HEK293 (cell line): Measurements from ENCODE around the gene PRDM5.

Experiments used
- CTCF ChIA-PET: fragments of 350-600 bp; formaldehyde crosslinking; extraction: SDS; loops from one replicate; lab custom pipeline; 2021; ENCODE audit warnings: antibody characterized with exemption; lab: Yijun Ruan, JAX
- POLR2A ChIA-PET: fragments of 300-600 bp; formaldehyde crosslinking; extraction: SDS; loops from one replicate; lab custom pipeline; 2020; ENCODE audit warnings: antibody characterized with exemption, inconsistent platforms; lab: Yijun Ruan, JAX
- H3K27ac ChIP-seq: fragments of 200-500 bp; sonication (Bioruptor generic); 2 replicates; pipeline ENCODE4 v1.5.1; 2014; ENCODE audit warnings: low read depth, low read length, control low read depth, inconsistent platforms; ENCODE audit errors: extremely low read depth
- H3K36me3 ChIP-seq, 2 experiments: fragments of 200-500 bp in 1 of 2; sonication (Bioruptor generic) in 1 of 2; 1 replicate in 1 of 2; 2 replicates in 1 of 2; pipeline ENCODE4 v1.5.1; 2014 to 2017; ENCODE audit warnings: inconsistent platforms in 2 of 2, low read length in 2 of 2; ENCODE audit not compliant: control insufficient read depth in 2 of 2, insufficient read depth in 1 of 2
- H3K4me1 ChIP-seq: fragments of 200-500 bp; sonication (Bioruptor generic); 2 replicates; pipeline ENCODE4 v1.5.1; 2014; ENCODE audit warnings: mild to moderate bottlenecking, low read length, inconsistent platforms; ENCODE audit not compliant: control insufficient read depth, insufficient read depth
- H3K4me3 ChIP-seq: 2 replicates; pipeline ENCODE4 v1.5.1; 2011; ENCODE audit warnings: low read depth, mild to moderate bottlenecking, control low read depth, low read length, moderate library complexity
- H3K9me3 ChIP-seq: fragments of 200-500 bp; sonication (Bioruptor generic); 2 replicates; pipeline ENCODE4 v1.5.1; 2014; ENCODE audit warnings: low read depth, low read length, inconsistent platforms; ENCODE audit not compliant: control insufficient read depth, insufficient read depth
- GLI2 ChIP-seq: fragments of 450-650 bp; formaldehyde crosslinking; IDR thresholded peaks from 2 replicates; pipeline ENCODE4; 2017; ENCODE audit warnings: missing biosample characterization, missing genetic modification characterization, low read depth, borderline replicate concordance
- GLI4 ChIP-seq: fragments of 450-650 bp; formaldehyde crosslinking; IDR thresholded peaks from 2 replicates; pipeline ENCODE4 v1.5.1; 2016; ENCODE audit warnings: missing biosample characterization, missing genetic modification characterization
- GLIS2 ChIP-seq: fragments of 450-650 bp; formaldehyde crosslinking; IDR thresholded peaks from 2 replicates; pipeline ENCODE4 v1.5.1; 2016; ENCODE audit warnings: missing biosample characterization, missing genetic modification characterization
- HOXC10 ChIP-seq: sonication (generic); formaldehyde crosslinking; IDR thresholded peaks from 2 replicates; pipeline ENCODE4 v1.8.1; 2023; ENCODE audit warnings: mild to moderate bottlenecking, missing genetic modification reagents
- RBAK ChIP-seq: fragments of 450-650 bp; formaldehyde crosslinking; IDR thresholded peaks from 2 replicates; pipeline ENCODE4 v1.5.1; 2016; ENCODE audit warnings: missing biosample characterization, missing genetic modification characterization
- SCRT1 ChIP-seq: fragments of 450-650 bp; formaldehyde crosslinking; IDR thresholded peaks from 2 replicates; pipeline ENCODE4 v1.5.1; 2016; ENCODE audit warnings: missing biosample characterization, missing genetic modification characterization, borderline replicate concordance
- TCF7L2 ChIP-seq: IDR thresholded peaks from 2 replicates; pipeline ENCODE4 v1.6.1; 2011; ENCODE audit warnings: low read depth, mild to moderate bottlenecking, inconsistent platforms, low read length, moderate library complexity, borderline replicate concordance
- YY1 ChIP-seq: fragments of 450-650 bp; formaldehyde crosslinking; IDR thresholded peaks from 2 replicates; pipeline ENCODE4 v1.5.1; 2018; ENCODE audit warnings: missing biosample characterization, missing genetic modification characterization
- ZBTB7A ChIP-seq: fragments of 450-650 bp; formaldehyde crosslinking; IDR thresholded peaks from 2 replicates; pipeline ENCODE4 v1.5.1; 2016; ENCODE audit warnings: low read depth, missing biosample characterization, missing genetic modification characterization
- ZNF114 ChIP-seq: fragments of 450-650 bp; formaldehyde crosslinking; IDR thresholded peaks from 2 replicates; pipeline ENCODE4 v1.5.0; 2017; ENCODE audit warnings: missing biosample characterization, missing genetic modification characterization
- ZNF132 ChIP-seq: fragments of 450-650 bp; formaldehyde crosslinking; IDR thresholded peaks from 2 replicates; pipeline ENCODE4 v1.5.1; 2017; ENCODE audit warnings: missing biosample characterization, missing genetic modification characterization, borderline replicate concordance
- ZNF169 ChIP-seq: fragments of 450-650 bp; formaldehyde crosslinking; IDR thresholded peaks from 2 replicates; pipeline ENCODE4 v1.5.1; 2016; ENCODE audit warnings: missing biosample characterization, missing genetic modification characterization
- ZNF274 ChIP-seq, 2 experiments: fragments of 200-500 bp in 1 of 2; fragments of 450-650 bp in 1 of 2; sonication (Bioruptor generic) in 1 of 2; formaldehyde crosslinking in 1 of 2; IDR thresholded peaks; 2 replicates each; pipeline versions ENCODE4 v1.5.1 to v1.6.1; 2014 to 2016; ENCODE audit warnings: borderline replicate concordance in 1 of 2, inconsistent platforms in 1 of 2, low read length in 1 of 2, missing biosample characterization in 1 of 2, missing genetic modification characterization in 1 of 2
- ZNF530 ChIP-seq: fragments of 450-650 bp; formaldehyde crosslinking; IDR thresholded peaks from 2 replicates; pipeline ENCODE4 v1.5.1; 2016; ENCODE audit warnings: low read depth, missing biosample characterization, missing genetic modification characterization
- ZNF555 ChIP-seq: fragments of 450-650 bp; formaldehyde crosslinking; conservative IDR thresholded peaks from 2 replicates; pipeline ENCODE4 v1.5.1; 2017; ENCODE audit warnings: missing biosample characterization, mild to moderate bottlenecking, missing genetic modification characterization, inconsistent platforms
- ZNF558 ChIP-seq: fragments of 450-650 bp; formaldehyde crosslinking; IDR thresholded peaks from 2 replicates; pipeline ENCODE4 v1.5.1; 2016; ENCODE audit warnings: missing biosample characterization, missing genetic modification characterization
- ZNF664 ChIP-seq: fragments of 450-650 bp; formaldehyde crosslinking; IDR thresholded peaks from 2 replicates; pipeline ENCODE4 v1.5.1; 2016; ENCODE audit warnings: missing biosample characterization, missing genetic modification characterization
- ZNF777 ChIP-seq: fragments of 450-650 bp; formaldehyde crosslinking; IDR thresholded peaks from 2 replicates; pipeline ENCODE4 v1.5.1; 2017; ENCODE audit warnings: missing biosample characterization, missing genetic modification characterization, borderline replicate concordance
- ZNF791 ChIP-seq: fragments of 450-650 bp; formaldehyde crosslinking; IDR thresholded peaks from 2 replicates; pipeline ENCODE4 v1.5.1; 2016; ENCODE audit warnings: missing biosample characterization, missing genetic modification characterization
- TF ChIP-seq, protein P1 (sequence below): fragments of 450-650 bp; formaldehyde crosslinking; IDR thresholded peaks from 2 replicates; pipeline ENCODE4 v1.5.1; 2016; ENCODE audit warnings: missing biosample characterization, missing genetic modification characterization
- TF ChIP-seq, protein P2 (sequence below): fragments of 450-650 bp; formaldehyde crosslinking; IDR thresholded peaks from 2 replicates; pipeline ENCODE4 v1.5.1; 2016; ENCODE audit warnings: missing biosample characterization, missing genetic modification characterization
- TF ChIP-seq, protein P3 (sequence below): fragments of 450-650 bp; formaldehyde crosslinking; IDR thresholded peaks from 2 replicates; pipeline ENCODE4 v1.5.0; 2017; ENCODE audit warnings: missing biosample characterization, missing genetic modification characterization, borderline replicate concordance
- TF ChIP-seq, protein P4 (sequence below): fragments of 450-650 bp; formaldehyde crosslinking; IDR thresholded peaks from 2 replicates; pipeline ENCODE4 v1.5.1; 2016; ENCODE audit warnings: missing biosample characterization, missing genetic modification characterization

The PRDM5 gene

DNA sequence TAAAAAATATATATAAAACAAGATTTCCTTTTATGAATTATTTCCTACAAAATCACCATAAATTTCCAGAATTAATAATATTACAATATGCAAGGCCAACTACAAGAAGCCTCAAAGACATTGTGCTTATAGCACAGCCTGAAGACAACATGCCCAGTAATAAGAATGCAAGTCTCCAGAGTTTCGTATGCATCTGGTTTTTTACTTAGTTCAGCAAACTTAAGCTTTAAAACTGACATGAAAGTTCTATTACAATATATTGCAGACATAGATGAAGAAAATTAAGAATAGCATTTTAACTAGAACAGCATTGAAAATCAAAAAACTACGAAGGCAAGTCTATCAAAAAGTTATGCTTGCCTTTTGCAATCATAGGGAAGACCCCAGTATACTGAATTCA lies 107.6 kb downstream of the PRDM5 start (continued):
- TF ChIP-seq, protein P1, sequence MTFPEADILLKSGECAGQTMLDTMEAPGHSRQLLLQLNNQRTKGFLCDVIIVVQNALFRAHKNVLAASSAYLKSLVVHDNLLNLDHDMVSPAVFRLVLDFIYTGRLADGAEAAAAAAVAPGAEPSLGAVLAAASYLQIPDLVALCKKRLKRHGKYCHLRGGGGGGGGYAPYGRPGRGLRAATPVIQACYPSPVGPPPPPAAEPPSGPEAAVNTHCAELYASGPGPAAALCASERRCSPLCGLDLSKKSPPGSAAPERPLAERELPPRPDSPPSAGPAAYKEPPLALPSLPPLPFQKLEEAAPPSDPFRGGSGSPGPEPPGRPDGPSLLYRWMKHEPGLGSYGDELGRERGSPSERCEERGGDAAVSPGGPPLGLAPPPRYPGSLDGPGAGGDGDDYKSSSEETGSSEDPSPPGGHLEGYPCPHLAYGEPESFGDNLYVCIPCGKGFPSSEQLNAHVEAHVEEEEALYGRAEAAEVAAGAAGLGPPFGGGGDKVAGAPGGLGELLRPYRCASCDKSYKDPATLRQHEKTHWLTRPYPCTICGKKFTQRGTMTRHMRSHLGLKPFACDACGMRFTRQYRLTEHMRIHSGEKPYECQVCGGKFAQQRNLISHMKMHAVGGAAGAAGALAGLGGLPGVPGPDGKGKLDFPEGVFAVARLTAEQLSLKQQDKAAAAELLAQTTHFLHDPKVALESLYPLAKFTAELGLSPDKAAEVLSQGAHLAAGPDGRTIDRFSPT (tag by site-specific recombination), result no peak
- no peak for TF ChIP-seq ZNF169
- no peak for TF ChIP-seq ZNF274 (IDR thresholded peaks at IDR 0.05; ENCODE audit: low read length)
- TF ChIP-seq ZNF274 (tag by site-specific recombination; IDR thresholded peaks at IDR 0.05; ENCODE audit: borderline replicate concordance), result no peak
- TF ChIP-seq TCF7L2, result no peak
- no peak for TF ChIP-seq GLIS2 (tag by site-specific recombination)
- no peak for TF ChIP-seq ZNF132
- no peak for TF ChIP-seq YY1 (tag by site-specific recombination)
- TF ChIP-seq, all 188 proteins: peak for 0

DNA sequence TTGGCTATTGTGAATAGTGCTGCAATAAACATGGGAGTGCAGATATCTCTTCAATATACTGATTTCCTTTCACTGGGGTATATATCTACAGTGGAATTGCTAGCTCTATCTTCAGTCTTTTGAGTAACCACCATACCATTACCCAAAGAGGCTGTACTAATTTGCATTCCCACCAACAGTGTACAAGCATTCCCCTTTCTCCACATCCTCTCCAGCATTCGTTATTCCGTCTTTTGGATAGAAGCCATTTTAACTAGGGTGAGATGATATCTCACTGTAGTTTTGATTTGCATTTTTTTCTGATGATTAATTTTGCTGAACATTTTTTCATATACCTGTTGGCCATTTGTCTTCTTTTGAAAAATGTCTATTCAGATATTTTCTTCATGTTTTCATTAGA lies 110.3 kb downstream of the PRDM5 start:
- no peaks in the 10 kb centered on the region for H3K9me3 ChIP-seq
- TF ChIP-seq, protein P2, sequence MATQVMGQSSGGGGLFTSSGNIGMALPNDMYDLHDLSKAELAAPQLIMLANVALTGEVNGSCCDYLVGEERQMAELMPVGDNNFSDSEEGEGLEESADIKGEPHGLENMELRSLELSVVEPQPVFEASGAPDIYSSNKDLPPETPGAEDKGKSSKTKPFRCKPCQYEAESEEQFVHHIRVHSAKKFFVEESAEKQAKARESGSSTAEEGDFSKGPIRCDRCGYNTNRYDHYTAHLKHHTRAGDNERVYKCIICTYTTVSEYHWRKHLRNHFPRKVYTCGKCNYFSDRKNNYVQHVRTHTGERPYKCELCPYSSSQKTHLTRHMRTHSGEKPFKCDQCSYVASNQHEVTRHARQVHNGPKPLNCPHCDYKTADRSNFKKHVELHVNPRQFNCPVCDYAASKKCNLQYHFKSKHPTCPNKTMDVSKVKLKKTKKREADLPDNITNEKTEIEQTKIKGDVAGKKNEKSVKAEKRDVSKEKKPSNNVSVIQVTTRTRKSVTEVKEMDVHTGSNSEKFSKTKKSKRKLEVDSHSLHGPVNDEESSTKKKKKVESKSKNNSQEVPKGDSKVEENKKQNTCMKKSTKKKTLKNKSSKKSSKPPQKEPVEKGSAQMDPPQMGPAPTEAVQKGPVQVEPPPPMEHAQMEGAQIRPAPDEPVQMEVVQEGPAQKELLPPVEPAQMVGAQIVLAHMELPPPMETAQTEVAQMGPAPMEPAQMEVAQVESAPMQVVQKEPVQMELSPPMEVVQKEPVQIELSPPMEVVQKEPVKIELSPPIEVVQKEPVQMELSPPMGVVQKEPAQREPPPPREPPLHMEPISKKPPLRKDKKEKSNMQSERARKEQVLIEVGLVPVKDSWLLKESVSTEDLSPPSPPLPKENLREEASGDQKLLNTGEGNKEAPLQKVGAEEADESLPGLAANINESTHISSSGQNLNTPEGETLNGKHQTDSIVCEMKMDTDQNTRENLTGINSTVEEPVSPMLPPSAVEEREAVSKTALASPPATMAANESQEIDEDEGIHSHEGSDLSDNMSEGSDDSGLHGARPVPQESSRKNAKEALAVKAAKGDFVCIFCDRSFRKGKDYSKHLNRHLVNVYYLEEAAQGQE (tag by site-specific recombination), result no peak
- TF ChIP-seq TCF7L2 (no peak), ZNF530 (tag by site-specific recombination) (no peak), ZNF114 (tag by site-specific recombination) (no peak), ZNF777 (tag by site-specific recombination) (no peak), ZNF791 (tag by site-specific recombination) (no peak), ZNF555 (tag by site-specific recombination) (no peak), HOXC10 (CRISPR knock-in tag) (no peak), GLI2 (tag by site-specific recombination) (no peak), SCRT1 (tag by site-specific recombination) (no peak), GLI4 (tag by site-specific recombination) (no peak), ZNF558 (tag by site-specific recombination) (no peak), ZBTB7A (no peak), GLIS2 (tag by site-specific recombination) (no peak)
- TF ChIP-seq, all 188 proteins: peak for 0
- Histone ChIP-seq H3K36me3 (no peaks in the 10 kb centered on the region), H3K27ac (no peak overlapping the region), H3K4me1 (no peaks in the 10 kb centered on the region), H3K4me3 (no peak overlapping the region)
- ChIA-PET POLR2A (no interaction called here), CTCF (no interaction called here)

DNA sequence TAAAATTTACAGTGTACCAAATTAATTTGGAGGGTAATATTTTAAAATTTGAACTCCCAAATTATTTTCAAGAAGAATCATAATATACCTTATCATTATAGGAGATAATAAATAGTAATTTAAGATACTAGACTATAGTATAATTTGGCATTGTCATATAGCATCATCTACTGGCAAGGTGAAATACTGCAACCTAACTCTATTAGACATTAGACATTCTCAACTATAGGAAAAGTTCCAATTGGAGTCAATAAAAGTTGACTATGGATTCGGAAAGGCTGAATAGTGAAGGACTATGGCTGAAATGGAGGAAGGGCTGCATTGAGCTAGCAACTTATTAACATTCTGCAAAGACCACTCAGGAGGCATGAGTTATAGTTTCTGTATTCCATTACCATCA lies 113.0 kb downstream of the PRDM5 start:
- ChIA-PET POLR2A (no interaction called here), CTCF (interaction anchor here (0.5 kb wide), 1 partner anchor 96 kb away, joined by 3 read pairs; no protein-coding TSS in a partner anchor)
- no peaks in the 10 kb centered on the region for H3K9me3 ChIP-seq
- H3K27ac ChIP-seq, result no peak overlapping the region
- H3K36me3 ChIP-seq, result no peaks in the 10 kb centered on the region
- H3K4me3 ChIP-seq, result no peak overlapping the region
- TF ChIP-seq, protein P3, sequence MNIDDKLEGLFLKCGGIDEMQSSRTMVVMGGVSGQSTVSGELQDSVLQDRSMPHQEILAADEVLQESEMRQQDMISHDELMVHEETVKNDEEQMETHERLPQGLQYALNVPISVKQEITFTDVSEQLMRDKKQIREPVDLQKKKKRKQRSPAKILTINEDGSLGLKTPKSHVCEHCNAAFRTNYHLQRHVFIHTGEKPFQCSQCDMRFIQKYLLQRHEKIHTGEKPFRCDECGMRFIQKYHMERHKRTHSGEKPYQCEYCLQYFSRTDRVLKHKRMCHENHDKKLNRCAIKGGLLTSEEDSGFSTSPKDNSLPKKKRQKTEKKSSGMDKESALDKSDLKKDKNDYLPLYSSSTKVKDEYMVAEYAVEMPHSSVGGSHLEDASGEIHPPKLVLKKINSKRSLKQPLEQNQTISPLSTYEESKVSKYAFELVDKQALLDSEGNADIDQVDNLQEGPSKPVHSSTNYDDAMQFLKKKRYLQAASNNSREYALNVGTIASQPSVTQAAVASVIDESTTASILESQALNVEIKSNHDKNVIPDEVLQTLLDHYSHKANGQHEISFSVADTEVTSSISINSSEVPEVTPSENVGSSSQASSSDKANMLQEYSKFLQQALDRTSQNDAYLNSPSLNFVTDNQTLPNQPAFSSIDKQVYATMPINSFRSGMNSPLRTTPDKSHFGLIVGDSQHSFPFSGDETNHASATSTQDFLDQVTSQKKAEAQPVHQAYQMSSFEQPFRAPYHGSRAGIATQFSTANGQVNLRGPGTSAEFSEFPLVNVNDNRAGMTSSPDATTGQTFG (tag by site-specific recombination), result no peak
- no peak for TF ChIP-seq ZNF664 (tag by site-specific recombination)
- TF ChIP-seq, protein P4, sequence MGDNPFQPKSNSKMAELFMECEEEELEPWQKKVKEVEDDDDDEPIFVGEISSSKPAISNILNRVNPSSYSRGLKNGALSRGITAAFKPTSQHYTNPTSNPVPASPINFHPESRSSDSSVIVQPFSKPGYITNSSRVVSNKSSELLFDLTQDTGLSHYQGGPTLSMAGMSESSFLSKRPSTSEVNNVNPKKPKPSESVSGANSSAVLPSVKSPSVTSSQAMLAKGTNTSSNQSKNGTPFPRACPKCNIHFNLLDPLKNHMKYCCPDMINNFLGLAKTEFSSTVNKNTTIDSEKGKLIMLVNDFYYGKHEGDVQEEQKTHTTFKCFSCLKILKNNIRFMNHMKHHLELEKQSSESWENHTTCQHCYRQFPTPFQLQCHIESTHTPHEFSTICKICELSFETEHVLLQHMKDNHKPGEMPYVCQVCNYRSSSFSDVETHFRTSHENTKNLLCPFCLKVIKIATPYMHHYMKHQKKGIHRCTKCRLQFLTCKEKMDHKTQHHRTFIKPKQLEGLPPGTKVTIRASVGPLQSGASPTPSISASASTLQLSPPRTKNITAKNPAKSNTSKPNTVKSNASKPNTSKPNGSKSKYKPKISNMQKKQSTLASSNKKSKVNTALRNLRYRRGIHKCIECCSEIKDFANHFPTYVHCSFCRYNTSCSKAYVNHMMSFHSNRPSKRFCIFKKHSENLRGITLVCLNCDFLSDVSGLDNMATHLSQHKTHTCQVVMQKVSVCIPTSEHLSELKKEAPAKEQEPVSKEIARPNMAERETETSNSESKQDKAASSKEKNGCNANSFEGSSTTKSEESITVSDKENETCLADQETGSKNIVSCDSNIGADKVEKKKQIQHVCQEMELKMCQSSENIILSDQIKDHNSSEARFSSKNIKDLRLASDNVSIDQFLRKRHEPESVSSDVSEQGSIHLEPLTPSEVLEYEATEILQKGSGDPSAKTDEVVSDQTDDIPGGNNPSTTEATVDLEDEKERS (tag by site-specific recombination), result no peak
- TF ChIP-seq RBAK (tag by site-specific recombination), result no peak
- no peaks in the 10 kb centered on the region for H3K4me1 ChIP-seq
